Neural cell (in vitro differentiated cells): ENCODE results near the gene SCUBE1.

Experiments used
- CTCF ChIP-seq: fragments of 450-650 bp; IDR thresholded peaks from 2 replicates; pipeline ENCODE4 v1.5.1; 2014; ENCODE audit warnings: antibody characterized with exemption, mild to moderate bottlenecking, moderate library complexity; ENCODE audit not compliant: poor library complexity, severe bottlenecking
- EP300 ChIP-seq: fragments of 450-650 bp; conservative IDR thresholded peaks from 2 replicates; pipeline ENCODE4 v1.6.1; 2014; ENCODE audit warnings: antibody characterized with exemption, mild to moderate bottlenecking, moderate library complexity; ENCODE audit not compliant: poor library complexity, severe bottlenecking
- EZH2 ChIP-seq: fragments of 200-600, 300-800 bp; shearing (Covaris generic), sonication (generic); IDR thresholded peaks from 2 replicates; pipeline ENCODE4 v1.6.1; 2014; ENCODE audit warnings: antibody characterized with exemption, low read length, borderline replicate concordance, mild to moderate bottlenecking; ENCODE audit not compliant: insufficient read depth, poor library complexity, severe bottlenecking
- MXI1 ChIP-seq: fragments of 450-650 bp; conservative IDR thresholded peaks from 2 replicates; pipeline ENCODE4 v1.6.1; 2014; ENCODE audit warnings: antibody characterized with exemption, mild to moderate bottlenecking; ENCODE audit not compliant: poor library complexity, severe bottlenecking
- POLR2AphosphoS5 ChIP-seq: IDR thresholded peaks from 2 replicates; pipeline ENCODE4 v1.6.1; 2012
- REST ChIP-seq: IDR thresholded peaks from 2 replicates; pipeline ENCODE4 v1.6.1; 2012; ENCODE audit warnings: borderline replicate concordance

- no peak for TF ChIP-seq CTCF
- no peak for TF ChIP-seq POLR2AphosphoS5
- no peak for TF ChIP-seq MXI1
- TF ChIP-seq EP300: no peak
- TF ChIP-seq EZH2: no peak
- TF ChIP-seq REST: no peak
Measured at GRCh38 chr22:43381693-43382092, 38.5 kb upstream of the SCUBE1 start.
